MG63 (cell line): Measurements from ENCODE around the gene OSMR. TPM values are rescaled to one million over a fixed set of nuclear protein-coding genes. Genes with fewer than 3 reads are reported as not detected.

Experiments
- total RNA-seq: library from RNA; depleted of rRNA; stranded (reverse); fragments of >200 nt; shearing (Covaris generic); gene quantifications from 2 replicates; pipeline ENCODE4 v1.2.3, GENCODE V29; 2014; ENCODE audit warnings: low replicate concordance; rRNA removed

OSMR gene
- total RNA-seq, 1 experiment from 2014 or later = 10.1 TPM

Other genes starting within 250 kb of the OSMR start
- gene RICTOR, start 228.4 kb downstream of the OSMR start, total RNA-seq = 13.1 and 15.6 TPM in 2 replicates